IMR-90 (cell line): ENCODE data around the gene ALKBH5. TPM values are rescaled to one million over a fixed set of nuclear protein-coding genes. Genes with fewer than 3 reads are reported as not detected.

Experiments used
- ATAC-seq: fragments of 200-7000 bp; cut with Tn5 transposase; 2 replicates; pipeline ENCODE4 v1.9.1; 2020; ENCODE audit warnings: low read depth, mild to moderate bottlenecking, moderate library complexity
- BruUV-seq: library from RNA; stranded (reverse); fragments of 400-500 nt; replicated peaks from 2 replicates; lab custom pipeline; 2021; lab: Mats Ljungman, UMichigan
- CTCF ChIA-PET: fragments of 300-600 bp; formaldehyde crosslinking; extraction: SDS; loops from one replicate; lab custom pipeline; 2021; ENCODE audit warnings: antibody characterized with exemption; lab: Yijun Ruan, JAX
- POLR2A ChIA-PET: fragments of 300-600 bp; sonication (Branson Sonifier 250); formaldehyde crosslinking; loops from one replicate; lab custom pipeline; 2022; ENCODE audit warnings: antibody characterized with exemption; ENCODE audit not compliant: unreplicated experiment; lab: Charles Lee
- DNase-seq: peaks from one replicate; pipeline ENCODE4 v3.0.0; 2013
- H2AFZ ChIP-seq: replicated peaks from 2 replicates; pipeline ENCODE3; 2013; ENCODE audit warnings: low read length, mild to moderate bottlenecking; ENCODE audit not compliant: poor library complexity
- H2AK5ac ChIP-seq: 2 replicates; pipeline ENCODE4 v1.6.1; 2013; ENCODE audit warnings: low read depth, low read length, inconsistent platforms
- H2AK9ac ChIP-seq: replicated peaks from 2 replicates; pipeline ENCODE3; 2013; ENCODE audit warnings: mild to moderate bottlenecking, low read depth, low read length, moderate library complexity; ENCODE audit not compliant: poor library complexity
- H2BK120ac ChIP-seq: 2 replicates; pipeline ENCODE4 v1.6.1; 2013; ENCODE audit warnings: low read depth, low read length, inconsistent platforms
- H2BK15ac ChIP-seq: 3 replicates; pipeline ENCODE4 v1.6.1; 2013; ENCODE audit warnings: low read depth, low read length, inconsistent platforms
- H2BK20ac ChIP-seq: 2 replicates; pipeline ENCODE4 v1.6.1; 2013; ENCODE audit warnings: low read depth, mild to moderate bottlenecking, inconsistent platforms, low read length, moderate library complexity
- H2BK5ac ChIP-seq: 2 replicates; pipeline ENCODE4 v1.6.1; 2013; ENCODE audit warnings: mild to moderate bottlenecking, low read depth, low read length, inconsistent platforms; ENCODE audit not compliant: poor library complexity, severe bottlenecking
- H3K14ac ChIP-seq: replicated peaks from 2 replicates; pipeline ENCODE4 v1.6.1; 2013; ENCODE audit warnings: low read depth, low read length, inconsistent platforms
- H3K18ac ChIP-seq: 2 replicates; pipeline ENCODE4 v1.6.1; 2013; ENCODE audit warnings: low read depth, low read length, control low read depth
- H3K23ac ChIP-seq: 2 replicates; pipeline ENCODE4 v1.6.1; 2013; ENCODE audit warnings: low read depth, low read length, inconsistent platforms
- H3K27ac ChIP-seq: 2 replicates; pipeline ENCODE4 v1.5.1; 2013; ENCODE audit warnings: mild to moderate bottlenecking, control low read depth, low read length; ENCODE audit not compliant: insufficient read depth
- H3K27me3 ChIP-seq: 2 replicates; pipeline ENCODE4 v1.6.1; 2013; ENCODE audit warnings: low read length; ENCODE audit not compliant: control insufficient read depth, insufficient read depth
- H3K36me3 ChIP-seq: 2 replicates; pipeline ENCODE4 v1.6.1; 2013; ENCODE audit warnings: low read length, mixed read lengths; ENCODE audit not compliant: control insufficient read depth, insufficient read depth
- H3K4ac ChIP-seq: 2 replicates; pipeline ENCODE4 v1.6.1; 2013; ENCODE audit warnings: low read depth, low read length, inconsistent platforms
- H3K4me1 ChIP-seq: 2 replicates; pipeline ENCODE4 v1.6.1; 2013; ENCODE audit warnings: low read length, mixed read lengths; ENCODE audit not compliant: control insufficient read depth, insufficient read depth
- H3K4me2 ChIP-seq: 2 replicates; pipeline ENCODE4 v1.6.1; 2013; ENCODE audit warnings: low read depth, mild to moderate bottlenecking, control low read depth, low read length, moderate library complexity
- H3K4me3 ChIP-seq: 2 replicates; pipeline ENCODE4 v1.5.1; 2013; ENCODE audit warnings: low read depth, mild to moderate bottlenecking, control low read depth, low read length, moderate library complexity; ENCODE audit not compliant: insufficient read depth
- H3K56ac ChIP-seq: 2 replicates; pipeline ENCODE4 v1.6.1; 2013; ENCODE audit warnings: low read length, inconsistent platforms; ENCODE audit not compliant: insufficient read depth; ENCODE audit errors: extremely low read depth
- H3K79me1 ChIP-seq, 2 experiments: 2 replicates each; pipeline ENCODE4 v1.6.1; 2013; ENCODE audit warnings: low read length in 2 of 2, inconsistent platforms in 1 of 2, low read depth in 1 of 2
- H3K9ac ChIP-seq: 2 replicates; pipeline ENCODE4 v1.6.1; 2013; ENCODE audit warnings: low read depth, low read length, control low read depth
- H3K9me1 ChIP-seq: 2 replicates; pipeline ENCODE4 v1.6.1; 2013; ENCODE audit warnings: low read length, inconsistent platforms; ENCODE audit not compliant: insufficient read depth
- H3K9me3 ChIP-seq: 2 replicates; pipeline ENCODE4 v1.6.1; 2013; ENCODE audit warnings: low read length; ENCODE audit not compliant: control insufficient read depth, insufficient read depth
- H4K20me1 ChIP-seq: 2 replicates; pipeline ENCODE4 v1.6.1; 2013; ENCODE audit warnings: low read length, inconsistent platforms; ENCODE audit not compliant: insufficient read depth
- H4K5ac ChIP-seq: 2 replicates; pipeline ENCODE4 v1.6.1; 2013; ENCODE audit warnings: mild to moderate bottlenecking, low read depth, low read length, control low read depth
- H4K8ac ChIP-seq, 2 experiments: 2 replicates each; pipeline ENCODE4 v1.6.1; 2013; ENCODE audit warnings: low read depth in 2 of 2, low read length in 2 of 2, control low read depth in 1 of 2, inconsistent platforms in 1 of 2
- H4K91ac ChIP-seq: 2 replicates; pipeline ENCODE4 v1.6.1; 2013; ENCODE audit warnings: low read depth, low read length, inconsistent platforms; ENCODE audit not compliant: insufficient read depth
- RAD21 ChIP-seq: IDR thresholded peaks from 2 replicates; pipeline ENCODE4 v1.6.1; 2012; ENCODE audit warnings: low read length, improper control_type of control experiment
- WGBS, 2 experiments: methylation state at CpG; one replicate each; pipeline versions ENCODE4 v1.1.5 to v1.1.7; 2013; ENCODE audit warnings: missing lambda C conversion rate in 2 of 2; ENCODE audit not compliant: insufficient read length in 1 of 2; ENCODE audit errors: extremely low coverage in 2 of 2; 5-methylcytosine and 5-hydroxymethylcytosine counted together
- dilution Hi-C: fragments of 300-500 bp; cut with HindIII; formaldehyde crosslinking; loops from one replicate; pipeline ENCODE4 v1.14.3; 2018; ENCODE audit warnings: low sequenced_read_pairs; ENCODE audit not compliant: unreplicated experiment
- in situ Hi-C: fragments of 300-500 bp; cut with MboI; formaldehyde crosslinking; loops from 3 replicates; pipeline ENCODE4 v1.14.3; 2019; ENCODE audit warnings: low sequenced_read_pairs, inconsistent platforms, mixed read lengths
- intact Hi-C: fragments of 100-400 bp; cut with micrococcal nuclease; formaldehyde crosslinking; loops from 2 replicates; pipeline ENCODE4 v1.10.0; 2022
- polyA plus RNA-seq, 3 experiments: library from polyadenylated mRNA; depleted of rRNA; stranded (reverse); fragments of >200 nt; gene quantifications; 2 replicates each; pipeline ENCODE4 v1.2.3, GENCODE V29; 2012; ENCODE audit warnings: low replicate concordance in 1 of 3
- total RNA-seq: library from RNA; depleted of rRNA; stranded (reverse); fragments of >200 nt; gene quantifications from 2 replicates; pipeline ENCODE4 v1.2.3, GENCODE V29; 2012
- TF ChIP-seq, protein P1 (sequence below): fragments of 150-350 bp; IDR thresholded peaks from 2 replicates; pipeline ENCODE4 v1.6.1; 2017; ENCODE audit warnings: mild to moderate bottlenecking, antibody characterized with exemption, low read length, low read depth

The ALKBH5 gene
- total and polyA plus RNA-seq, 2 of the 4 experiments (the other 2 are of a cell fraction) = 57.6 to 79.6 TPM

DNA sequence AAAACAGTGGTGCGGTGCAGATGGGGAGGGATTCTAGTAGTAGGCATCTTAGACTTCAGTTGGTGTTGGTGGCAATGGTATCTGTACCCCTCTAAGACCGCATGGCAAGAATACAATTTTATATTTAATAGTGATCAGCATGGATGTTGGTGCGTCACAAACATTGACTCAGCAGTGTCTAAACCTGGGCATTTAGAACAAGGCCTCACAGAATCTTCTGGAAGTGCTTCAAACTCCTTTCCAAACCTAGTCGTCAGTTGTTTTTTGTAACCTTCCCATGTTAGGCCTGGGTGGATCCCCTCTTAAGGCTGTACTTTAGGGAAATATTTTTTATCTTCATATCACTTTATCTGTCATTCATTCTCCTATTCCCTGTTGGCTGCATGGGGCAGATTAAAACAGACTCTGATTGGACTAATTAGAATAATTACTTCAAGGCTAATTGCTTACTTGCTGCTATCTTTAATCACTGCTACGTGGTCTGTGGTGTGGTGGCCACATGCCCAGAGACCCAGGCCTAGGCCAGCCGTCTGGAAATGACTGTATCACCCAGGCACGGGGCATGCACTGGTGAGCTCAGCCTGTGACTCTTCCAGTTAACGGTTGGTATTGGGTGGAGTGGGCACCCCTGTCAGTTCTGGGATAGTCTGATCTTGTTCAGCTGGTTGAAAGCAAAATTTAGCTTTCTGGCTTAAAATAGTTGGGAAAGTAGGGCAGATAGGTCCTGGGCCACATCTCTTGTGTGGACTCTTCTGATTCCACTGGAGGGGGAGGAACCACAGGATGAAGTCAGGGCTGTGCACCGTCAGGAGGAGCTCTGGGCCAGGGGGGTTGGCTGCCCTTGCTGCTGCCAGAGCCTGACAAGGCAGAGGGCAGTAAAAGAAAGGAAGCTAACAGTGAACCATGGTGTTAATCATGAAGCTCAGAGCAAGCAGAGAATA is 4.5 kb downstream of the ALKBH5 start:
- H3K4me1 ChIP-seq = peaks cover 34% of the 10 kb centered on the region
- TF ChIP-seq, protein P1, sequence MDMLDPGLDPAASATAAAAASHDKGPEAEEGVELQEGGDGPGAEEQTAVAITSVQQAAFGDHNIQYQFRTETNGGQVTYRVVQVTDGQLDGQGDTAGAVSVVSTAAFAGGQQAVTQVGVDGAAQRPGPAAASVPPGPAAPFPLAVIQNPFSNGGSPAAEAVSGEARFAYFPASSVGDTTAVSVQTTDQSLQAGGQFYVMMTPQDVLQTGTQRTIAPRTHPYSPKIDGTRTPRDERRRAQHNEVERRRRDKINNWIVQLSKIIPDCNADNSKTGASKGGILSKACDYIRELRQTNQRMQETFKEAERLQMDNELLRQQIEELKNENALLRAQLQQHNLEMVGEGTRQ = 0 out of 2 replicates have a peak, but pooled peaks have one; percentile 19
- no peak for TF ChIP-seq RAD21
- ChIA-PET CTCF (interaction anchor here (0.6 kb wide), 1 partner anchor 675 kb away, joined by 3 read pairs; no protein-coding TSS in a partner anchor), POLR2A (no interaction called here)
- dilution Hi-C loops (no loop called here), in situ Hi-C loops (no loop called here), intact Hi-C loops (no loop called here)
- H3K4me2 ChIP-seq = peak overlapping the region; percentile 89
- H2AK9ac ChIP-seq = no peak overlapping the region
- no peak overlapping the region for H3K4me3 ChIP-seq
- no peaks in the 10 kb centered on the region for H3K27me3 ChIP-seq
- H3K36me3 ChIP-seq = peaks cover 32% of the 10 kb centered on the region
- H2BK120ac ChIP-seq = no peak overlapping the region
- peaks cover 10 to 81% of the 10 kb centered on the region in 2 experiments for H3K79me1 ChIP-seq
- peak overlapping the region; percentile 56; the same call in 1 of the 2 replicates for H3K23ac ChIP-seq
- no peak overlapping the region for H3K27ac ChIP-seq
- no peak overlapping the region for H2AK5ac ChIP-seq
- no peak overlapping the region for H2AFZ ChIP-seq
- H4K91ac ChIP-seq = no peak overlapping the region
- no peak overlapping the region for H3K9ac ChIP-seq
- no peak overlapping the region for H4K5ac ChIP-seq
- no peak overlapping the region for H2BK15ac ChIP-seq
- H3K9me1 ChIP-seq = peaks cover 37% of the 10 kb centered on the region
- H2BK20ac ChIP-seq = no peak overlapping the region
- H3K9me3 ChIP-seq = no peaks in the 10 kb centered on the region
- no peak overlapping the region for H3K56ac ChIP-seq
- no TSS peak for BruUV-seq
- ATAC-seq = no peak
- H4K8ac ChIP-seq = no peak overlapping the region
- WGBS, 2 experiments = 92% methylated on average over 2 of the region's 9 CpGs; no CpG with 5 or more reads in 1 of the 2 experiments
- H3K4ac ChIP-seq = no peak overlapping the region
- no peak overlapping the region for H2BK5ac ChIP-seq
- peak; percentile 23 for DNase-seq
- H3K18ac ChIP-seq = no peak overlapping the region
- peaks cover 88% of the 10 kb centered on the region for H4K20me1 ChIP-seq
- no peak overlapping the region for H3K14ac ChIP-seq
